ENCODE measurements around the gene HIRIP3.

Gene HIRIP3

GRCh38 chr16:29975134-29975538, 20.3 kb downstream of the HIRIP3 start:
- DNase-seq (ENCODE audit: low read depth, low spot score): no peak
- no peak for TF ChIP-seq POLR2AphosphoS5 (IDR thresholded peaks at IDR 0.05; ENCODE audit: borderline replicate concordance, low read depth, low read length)
- TF ChIP-seq FOXP2 (optimal IDR thresholded peaks at IDR 0.05; ENCODE audit: control extremely low read depth, extremely low read length, insufficient read depth): no peak
- TF ChIP-seq EZH2 (IDR thresholded peaks at IDR 0.05): no peak
- Histone ChIP-seq H3K9ac (ENCODE audit: insufficient read length) (peak overlapping the region; percentile 90), H3K27ac (no peak overlapping the region), H3K36me3 (ENCODE audit: insufficient read depth, low read length) (peaks cover 41% of the 10 kb centered on the region), H3K4me3 (peak overlapping the region; percentile 87), H3K9me3 (ENCODE audit: low read depth, low read length) (no peaks in the 10 kb centered on the region)

GRCh38 chr16:29974291-29975133, 20.9 kb downstream of the HIRIP3 start:
- DNase-seq (ENCODE audit: low read depth, low spot score): no peak
- Histone ChIP-seq H3K36me3 (ENCODE audit: insufficient read depth, low read length) (peaks cover 35% of the 10 kb centered on the region), H3K9ac (ENCODE audit: insufficient read length) (peak overlapping the region; percentile 90), H3K27ac (0 out of 2 replicates have a peak overlapping the region, but pooled peaks have one; percentile 35), H3K4me3 (peak overlapping the region; percentile 87), H3K9me3 (ENCODE audit: low read depth, low read length) (no peaks in the 10 kb centered on the region)
- TF ChIP-seq FOXP2 (optimal IDR thresholded peaks at IDR 0.05; ENCODE audit: control extremely low read depth, extremely low read length, insufficient read depth) (no peak), EZH2 (IDR thresholded peaks at IDR 0.05) (no peak), POLR2AphosphoS5 (IDR thresholded peaks at IDR 0.05; ENCODE audit: borderline replicate concordance, low read depth, low read length) (no peak)

GRCh38 chr16:29973384-29974246, 21.8 kb downstream of the HIRIP3 start, which contains the start of gene TAOK2:
TAOK2 (plus strand) TSS chr16:29973868; CDS start chr16:29977773, 3,905 bp downstream.
- DNase-seq (ENCODE audit: low read depth, low spot score): peak; percentile 73
- no peaks in the 10 kb centered on the region for H3K9me3 ChIP-seq (ENCODE audit: low read depth, low read length)
- peak within 1 kb of the TSS; percentile 90 for H3K9ac ChIP-seq (ENCODE audit: insufficient read length)
- peaks cover 29% of the 10 kb centered on the region for H3K36me3 ChIP-seq (ENCODE audit: insufficient read depth, low read length)
- H3K27ac ChIP-seq: 0 out of 2 replicates have a peak within 1 kb of the TSS, but pooled peaks have one; percentile 35
- H3K4me3 ChIP-seq: peak within 1 kb of the TSS; percentile 87
- TF ChIP-seq EZH2 (IDR thresholded peaks at IDR 0.05) (no peak), POLR2AphosphoS5 (IDR thresholded peaks at IDR 0.05; ENCODE audit: borderline replicate concordance, low read depth, low read length) (peak; percentile 96), FOXP2 (optimal IDR thresholded peaks at IDR 0.05; ENCODE audit: control extremely low read depth, extremely low read length, insufficient read depth) (peak; percentile 85)

DNA sequence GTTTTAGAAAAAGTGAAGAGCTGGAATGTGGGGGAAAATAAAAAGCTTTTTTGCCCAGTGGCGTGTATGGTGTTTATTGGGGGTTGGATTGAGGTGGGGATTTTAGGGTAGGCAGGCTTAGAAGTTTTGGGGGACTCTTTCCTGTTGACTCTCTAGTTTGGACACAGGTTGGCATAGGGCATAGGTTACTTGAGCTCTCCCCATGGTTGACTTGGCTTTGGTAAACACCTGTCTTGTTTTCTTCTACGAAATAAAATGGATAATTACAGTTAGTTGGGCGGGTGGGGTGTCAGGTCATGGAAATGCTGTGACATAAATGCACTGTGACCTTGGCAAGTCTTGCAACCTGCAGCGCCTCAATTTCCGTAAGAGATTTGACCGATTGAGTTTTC, 22.4 kb downstream of the HIRIP3 start:
- no peak overlapping the region for H3K4me3 ChIP-seq
- no peak for TF ChIP-seq POLR2AphosphoS5 (IDR thresholded peaks at IDR 0.05; ENCODE audit: borderline replicate concordance, low read depth, low read length)
- TF ChIP-seq FOXP2 (optimal IDR thresholded peaks at IDR 0.05; ENCODE audit: control extremely low read depth, extremely low read length, insufficient read depth): no peak
- TF ChIP-seq EZH2 (IDR thresholded peaks at IDR 0.05): no peak
- no peak overlapping the region for H3K27ac ChIP-seq
- no peak for DNase-seq (ENCODE audit: low read depth, low spot score)
- peaks cover 27% of the 10 kb centered on the region for H3K36me3 ChIP-seq (ENCODE audit: insufficient read depth, low read length)
- no peaks in the 10 kb centered on the region for H3K9me3 ChIP-seq (ENCODE audit: low read depth, low read length)
- no peak overlapping the region for H3K9ac ChIP-seq (ENCODE audit: insufficient read length)

DNA sequence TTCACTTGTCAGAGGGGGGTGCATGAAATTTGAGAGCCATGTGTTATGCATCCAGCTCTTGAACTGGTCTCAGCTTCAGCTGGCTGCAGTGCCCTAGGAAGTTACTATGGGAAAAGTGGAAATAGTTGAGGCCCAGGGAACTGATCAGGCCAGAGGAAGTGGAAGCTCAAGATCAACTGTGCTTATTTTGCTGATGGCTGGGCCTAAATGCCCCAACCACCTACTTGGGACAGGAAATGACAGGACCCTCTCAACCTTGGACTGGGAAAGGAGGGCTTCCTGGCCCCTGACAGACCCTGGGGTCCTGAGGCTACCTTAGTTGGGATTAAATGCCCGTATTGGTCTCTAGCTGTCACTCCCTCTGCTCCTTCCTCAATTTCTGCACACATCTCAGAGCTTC, 22.9 kb downstream of the HIRIP3 start:
- no peak for DNase-seq (ENCODE audit: low read depth, low spot score)
- no peak overlapping the region for H3K27ac ChIP-seq
- H3K4me3 ChIP-seq: no peak overlapping the region
- H3K9ac ChIP-seq (ENCODE audit: insufficient read length): no peak overlapping the region
- H3K9me3 ChIP-seq (ENCODE audit: low read depth, low read length): no peaks in the 10 kb centered on the region
- peaks cover 22% of the 10 kb centered on the region for H3K36me3 ChIP-seq (ENCODE audit: insufficient read depth, low read length)
- TF ChIP-seq POLR2AphosphoS5 (IDR thresholded peaks at IDR 0.05; ENCODE audit: borderline replicate concordance, low read depth, low read length) (no peak), FOXP2 (optimal IDR thresholded peaks at IDR 0.05; ENCODE audit: control extremely low read depth, extremely low read length, insufficient read depth) (no peak), EZH2 (IDR thresholded peaks at IDR 0.05) (no peak)

DNA sequence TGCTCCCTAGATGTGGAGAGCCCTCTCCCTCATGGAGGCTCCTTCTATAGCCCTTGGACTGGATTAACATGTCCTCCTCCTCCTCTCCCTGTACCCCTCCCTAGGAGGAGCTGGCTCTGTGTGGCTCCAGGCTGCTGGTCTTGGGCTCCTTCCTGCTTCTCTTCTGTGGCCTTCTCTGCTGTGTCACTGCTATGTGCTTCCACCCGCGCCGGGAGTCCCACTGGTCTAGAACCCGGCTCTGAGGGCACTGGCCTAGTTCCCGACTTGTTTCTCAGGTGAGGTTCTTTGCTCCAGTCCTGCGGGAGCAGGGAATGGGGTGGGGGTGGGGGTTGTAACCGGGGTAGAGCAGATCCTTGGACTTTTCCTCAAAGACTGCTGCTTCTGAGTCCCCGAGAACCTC, 24.1 kb downstream of the HIRIP3 start:
- Histone ChIP-seq H3K4me3 (no peak overlapping the region), H3K9me3 (ENCODE audit: low read depth, low read length) (no peaks in the 10 kb centered on the region), H3K9ac (ENCODE audit: insufficient read length) (no peak overlapping the region), H3K36me3 (ENCODE audit: insufficient read depth, low read length) (peaks cover 21% of the 10 kb centered on the region), H3K27ac (no peak overlapping the region)
- no peak for DNase-seq (ENCODE audit: low read depth, low spot score)
- TF ChIP-seq EZH2 (IDR thresholded peaks at IDR 0.05): no peak
- TF ChIP-seq POLR2AphosphoS5 (IDR thresholded peaks at IDR 0.05; ENCODE audit: borderline replicate concordance, low read depth, low read length): no peak
- no peak for TF ChIP-seq FOXP2 (optimal IDR thresholded peaks at IDR 0.05; ENCODE audit: control extremely low read depth, extremely low read length, insufficient read depth)

DNA sequence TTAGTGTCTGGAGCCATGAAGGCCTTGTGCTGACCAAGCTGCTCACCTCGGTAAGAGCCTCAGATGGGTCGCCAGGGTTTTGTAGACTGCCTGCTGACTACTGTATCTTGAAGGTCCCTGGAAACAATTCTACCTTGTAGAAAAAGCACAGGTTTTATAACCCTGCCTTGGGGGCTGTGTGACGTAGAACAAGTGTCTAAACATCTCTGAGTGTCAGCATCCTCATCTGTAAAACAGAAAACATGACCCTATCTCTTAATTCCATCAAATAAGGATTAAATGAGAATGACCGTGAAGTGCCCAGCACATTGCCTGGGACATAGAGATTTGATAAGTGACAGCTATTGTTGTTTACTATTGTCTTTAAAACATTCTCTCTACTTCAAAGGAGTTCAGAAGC, 27.2 kb downstream of the HIRIP3 start:
- Histone ChIP-seq H3K27ac (no peak overlapping the region), H3K4me3 (no peak overlapping the region), H3K9me3 (ENCODE audit: low read depth, low read length) (no peaks in the 10 kb centered on the region), H3K9ac (ENCODE audit: insufficient read length) (no peak overlapping the region), H3K36me3 (ENCODE audit: insufficient read depth, low read length) (peaks cover 21% of the 10 kb centered on the region)
- TF ChIP-seq POLR2AphosphoS5 (IDR thresholded peaks at IDR 0.05; ENCODE audit: borderline replicate concordance, low read depth, low read length) (no peak), EZH2 (IDR thresholded peaks at IDR 0.05) (no peak), FOXP2 (optimal IDR thresholded peaks at IDR 0.05; ENCODE audit: control extremely low read depth, extremely low read length, insufficient read depth) (no peak)
- no peak for DNase-seq (ENCODE audit: low read depth, low spot score)
